Cardiac fibroblast (primary cell): ENCODE results near the gene C1orf174.

Source experiments
- DNase-seq, 2 donors: peaks; one replicate each; pipeline versions ENCODE4 v3.0.0 to v3.0.0-alpha.2; 2010; ENCODE audit warnings: low read depth in 2 of 2
- H3K4me3 ChIP-seq, 2 donors: replicated peaks in 1 of 2; 1 replicate in 1 of 2; 2 replicates in 1 of 2; pipeline ENCODE4 v1.5.1; 2011; ENCODE audit warnings: low read depth in 2 of 2, low read length in 2 of 2, mild to moderate bottlenecking in 2 of 2, moderate library complexity in 1 of 2
- TF ChIP-seq, protein P1 (sequence below): IDR thresholded peaks from one replicate; pipeline ENCODE4 v1.5.1; 2011; ENCODE audit warnings: low read depth, mild to moderate bottlenecking, low read length, inconsistent platforms

Gene C1orf174

DNA sequence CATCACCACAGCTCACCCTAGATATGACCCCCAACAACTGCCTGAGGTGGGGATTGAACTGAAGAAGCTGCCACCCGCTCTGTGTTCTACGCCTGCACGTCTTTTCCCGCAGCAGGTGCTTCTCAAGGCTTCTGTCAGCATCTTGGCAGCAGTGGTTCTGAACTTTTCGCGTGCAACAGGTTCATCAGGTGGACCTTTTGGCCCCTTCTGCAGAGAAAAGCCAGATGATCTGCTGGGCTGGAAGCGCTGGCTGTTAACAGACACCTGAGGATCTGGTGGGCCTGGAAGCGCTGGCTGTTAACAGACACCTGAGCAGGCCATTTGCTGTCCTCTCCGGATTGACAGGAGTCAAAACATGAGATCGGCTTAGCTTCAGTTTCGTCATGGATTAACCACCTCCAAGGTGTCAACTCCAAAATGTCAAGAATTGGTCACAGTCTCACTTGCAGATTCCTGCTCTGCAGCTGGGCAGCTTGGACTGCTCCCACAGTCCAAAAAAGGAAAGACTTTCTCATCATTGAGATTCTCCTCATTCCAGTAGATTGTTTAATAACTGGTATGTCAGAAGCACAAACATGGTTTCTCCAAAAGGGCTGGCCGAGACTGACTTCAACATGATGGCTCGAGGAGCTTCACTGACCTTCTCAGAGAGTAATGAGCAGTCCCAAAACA, 4.7 kb downstream of the C1orf174 start:
- TF ChIP-seq, protein P1, sequence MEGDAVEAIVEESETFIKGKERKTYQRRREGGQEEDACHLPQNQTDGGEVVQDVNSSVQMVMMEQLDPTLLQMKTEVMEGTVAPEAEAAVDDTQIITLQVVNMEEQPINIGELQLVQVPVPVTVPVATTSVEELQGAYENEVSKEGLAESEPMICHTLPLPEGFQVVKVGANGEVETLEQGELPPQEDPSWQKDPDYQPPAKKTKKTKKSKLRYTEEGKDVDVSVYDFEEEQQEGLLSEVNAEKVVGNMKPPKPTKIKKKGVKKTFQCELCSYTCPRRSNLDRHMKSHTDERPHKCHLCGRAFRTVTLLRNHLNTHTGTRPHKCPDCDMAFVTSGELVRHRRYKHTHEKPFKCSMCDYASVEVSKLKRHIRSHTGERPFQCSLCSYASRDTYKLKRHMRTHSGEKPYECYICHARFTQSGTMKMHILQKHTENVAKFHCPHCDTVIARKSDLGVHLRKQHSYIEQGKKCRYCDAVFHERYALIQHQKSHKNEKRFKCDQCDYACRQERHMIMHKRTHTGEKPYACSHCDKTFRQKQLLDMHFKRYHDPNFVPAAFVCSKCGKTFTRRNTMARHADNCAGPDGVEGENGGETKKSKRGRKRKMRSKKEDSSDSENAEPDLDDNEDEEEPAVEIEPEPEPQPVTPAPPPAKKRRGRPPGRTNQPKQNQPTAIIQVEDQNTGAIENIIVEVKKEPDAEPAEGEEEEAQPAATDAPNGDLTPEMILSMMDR: no peak
- DNase-seq: no peak
- no peak overlapping the region for H3K4me3 ChIP-seq

DNA sequence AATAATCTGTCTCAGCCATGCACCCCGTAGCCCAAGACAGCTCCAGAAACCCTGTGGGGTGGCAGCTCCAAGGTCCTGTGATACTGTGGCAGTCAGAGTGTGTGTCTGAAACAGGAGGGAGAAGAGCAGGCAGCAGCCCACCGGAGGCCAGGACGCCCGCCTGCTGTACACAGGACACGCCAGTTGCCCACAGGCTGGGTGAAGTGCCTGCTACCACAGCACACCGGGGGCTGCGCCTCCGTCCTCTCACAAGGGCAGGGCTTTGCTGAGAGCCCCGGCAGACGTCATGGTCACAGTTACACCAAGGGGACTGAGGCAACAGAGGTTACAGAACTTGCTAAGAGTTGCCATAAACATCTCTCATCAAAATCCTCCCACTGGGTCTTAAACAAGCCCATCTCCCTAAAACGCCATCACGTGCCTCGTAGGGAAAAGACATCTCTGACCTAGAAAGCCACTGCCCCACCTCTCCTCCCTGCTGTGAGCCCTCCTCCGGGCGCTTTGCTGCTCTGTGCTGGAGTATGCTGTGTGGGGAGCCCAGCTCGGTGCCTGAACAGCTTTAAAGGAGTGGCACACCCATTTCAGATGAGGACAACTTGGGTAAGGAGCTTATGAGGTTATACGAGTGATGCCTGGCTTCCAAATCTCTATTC, 5.3 kb downstream of the C1orf174 start:
- no peak overlapping the region for H3K4me3 ChIP-seq
- DNase-seq: no peak
- TF ChIP-seq, protein P1: no peak

DNA sequence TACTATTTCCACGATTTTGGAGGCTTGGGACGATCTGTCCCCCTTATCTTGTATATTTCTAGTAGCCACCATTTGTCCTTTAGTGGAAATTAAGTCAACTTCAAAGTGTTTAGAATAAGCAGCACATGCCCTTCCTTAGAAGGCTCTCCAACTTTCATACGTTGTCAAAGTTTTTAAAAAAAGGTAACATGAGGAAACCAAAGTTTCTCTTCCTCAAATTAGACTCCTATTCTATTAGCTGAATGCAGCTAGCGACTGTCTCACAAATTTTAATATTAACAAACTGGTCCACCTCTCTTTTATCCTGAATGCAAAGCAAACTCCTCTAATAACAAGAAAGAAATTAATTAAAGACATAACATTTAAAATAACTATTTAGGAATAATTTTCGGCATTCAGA, 6.9 kb downstream of the C1orf174 start:
- TF ChIP-seq, protein P1: no peak
- DNase-seq: no peak
- H3K4me3 ChIP-seq: no peak overlapping the region

DNA sequence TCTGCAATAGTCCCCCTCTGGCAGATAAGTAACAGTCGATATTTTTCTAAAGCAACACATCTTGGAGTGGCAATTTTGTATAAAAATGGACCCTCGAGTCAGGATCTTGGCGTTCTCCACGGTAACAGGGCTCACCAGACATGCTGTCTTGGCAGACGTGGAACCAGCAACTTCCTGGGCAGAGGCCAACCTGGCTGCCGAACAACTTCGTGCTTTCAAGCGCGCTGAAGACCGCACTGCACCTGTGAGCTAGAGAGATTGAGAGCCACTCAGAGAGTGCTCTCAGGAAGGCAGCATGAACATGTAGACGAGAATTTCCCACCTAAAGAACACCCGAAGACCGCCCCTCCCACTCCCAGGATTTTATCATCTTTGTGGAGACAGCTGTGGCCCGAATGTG, 7.3 kb downstream of the C1orf174 start:
- TF ChIP-seq, protein P1: no peak
- no peak for DNase-seq
- no peak overlapping the region for H3K4me3 ChIP-seq

DNA sequence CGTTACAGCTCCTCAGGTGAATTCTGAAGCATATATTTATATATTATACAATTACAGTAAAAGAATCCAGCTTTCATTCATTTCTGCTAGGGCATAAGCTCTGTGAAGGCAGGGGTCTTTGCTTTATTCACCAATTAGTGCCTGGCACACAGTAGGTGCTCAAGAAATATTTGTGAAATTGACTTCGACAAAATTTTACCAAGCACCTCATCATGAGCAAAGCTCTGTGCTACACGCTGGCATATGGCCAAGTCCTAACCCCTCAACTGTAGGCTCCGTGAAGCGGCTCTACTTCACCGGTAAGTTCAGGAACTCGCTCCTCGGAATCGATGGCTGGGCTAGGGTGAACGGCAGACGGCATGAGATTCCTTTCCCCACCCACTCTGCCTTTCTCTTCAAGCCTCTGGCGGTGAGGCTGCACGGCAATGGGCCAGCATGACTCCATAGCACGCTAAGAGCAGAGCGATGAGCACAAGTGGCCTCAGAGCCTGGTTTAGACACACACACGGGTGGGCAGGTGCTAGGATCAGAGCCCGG, 8.7 kb downstream of the C1orf174 start:
- TF ChIP-seq, protein P1: no peak
- no peak overlapping the region for H3K4me3 ChIP-seq

DNA sequence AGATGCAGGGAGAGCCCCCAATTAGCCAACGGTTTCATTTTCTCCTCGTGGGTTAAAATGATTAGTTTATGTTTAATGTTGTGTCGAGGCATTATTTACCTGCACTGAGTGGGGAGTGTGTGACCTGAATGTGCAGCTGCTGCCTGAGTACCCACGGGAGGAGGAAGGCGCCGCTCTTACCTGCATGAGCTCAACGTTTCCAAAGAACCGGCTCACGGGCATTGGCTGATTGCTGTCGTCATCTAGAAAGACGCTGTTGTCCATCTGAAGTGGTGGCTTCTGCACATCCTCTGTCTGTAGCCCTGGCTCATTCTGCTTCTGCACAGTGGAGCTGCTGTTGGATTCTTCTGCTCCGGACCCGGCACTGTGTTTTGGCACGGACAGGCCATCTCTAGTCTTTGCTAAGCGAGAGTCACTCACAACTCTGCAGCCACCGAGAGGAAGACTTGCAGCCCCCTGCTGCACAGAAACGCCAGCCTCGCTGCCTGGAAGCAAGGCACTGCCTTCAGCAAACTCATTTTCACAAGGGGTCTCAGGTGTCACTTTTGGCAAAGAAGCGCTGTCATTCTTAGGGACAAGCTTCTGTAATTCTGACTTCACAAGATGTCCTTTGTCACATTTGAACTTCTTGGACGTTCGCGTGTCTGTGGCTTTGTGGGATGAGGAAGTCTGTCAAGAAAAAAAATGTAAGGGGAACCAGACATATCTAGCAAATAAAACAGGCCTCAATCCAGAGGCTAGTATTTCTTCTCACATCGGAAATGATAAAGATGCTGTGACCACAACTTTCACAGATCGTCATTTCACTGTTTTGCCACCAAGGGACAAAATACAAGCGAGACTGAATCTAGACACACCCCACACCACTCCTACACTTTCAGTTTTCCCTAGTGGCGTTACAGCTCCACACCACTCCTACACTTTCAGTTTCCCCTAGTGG, 9.4 kb downstream of the C1orf174 start:
- no peak overlapping the region for H3K4me3 ChIP-seq
- TF ChIP-seq, protein P1: no peak
- DNase-seq: no peak

More for the DNA sequence above, 8.7 kb downstream of the C1orf174 start:
- no peak for DNase-seq
